Measurements from ENCODE around the gene MRPL48. TPM values are rescaled to one million over a fixed set of nuclear protein-coding genes. Genes with fewer than 3 reads are reported as not detected.
"Not testable (repeated sequence)": the region's sequence is repeated elsewhere in the genome, so short reads cannot be mapped to it uniquely, and the experiment has no call there.

The MRPL48 gene
- total RNA-seq (2014; rRNA removed; shearing (Covaris generic); ENCODE audit: low replicate concordance), result 27.5 and 44.3 TPM in 2 replicates

- peak; percentile 92 for DNase-seq (ENCODE audit: low read depth)
- in situ Hi-C loops (cut with HindIII; ENCODE audit: low pct_unique_long_range_greater_than_20kb, low sequenced_read_pairs), result no loop called here
These were observed at the start of gene MRPL48 for GRCh38 chr11:73787643-73788558. Gene MRPL48 (plus strand): TSS chr11:73787874. CDS start chr11:73787972, 98 bp downstream.

GRCh38 chr11:73743045-73743444, 44.6 kb upstream of the MRPL48 start:
- DNase-seq (ENCODE audit: low read depth), result no peak
- in situ Hi-C loops (cut with HindIII; ENCODE audit: low pct_unique_long_range_greater_than_20kb, low sequenced_read_pairs), result no loop called here

- in situ Hi-C loops (cut with HindIII; ENCODE audit: low pct_unique_long_range_greater_than_20kb, low sequenced_read_pairs), result no loop called here
- no peak for DNase-seq (ENCODE audit: low read depth)
These were observed 41.0 kb upstream of the MRPL48 start for GRCh38 chr11:73746701-73747100.

GRCh38 chr11:73747762-73748161, 39.9 kb upstream of the MRPL48 start:
- DNase-seq (ENCODE audit: low read depth), result no peak
- in situ Hi-C loops (cut with HindIII; ENCODE audit: low pct_unique_long_range_greater_than_20kb, low sequenced_read_pairs), result no loop called here

- in situ Hi-C loops (cut with HindIII; ENCODE audit: low pct_unique_long_range_greater_than_20kb, low sequenced_read_pairs), result no loop called here
These were observed 39.4 kb upstream of the MRPL48 start for GRCh38 chr11:73748300-73748699.

GRCh38 chr11:73749118-73749517, 38.6 kb upstream of the MRPL48 start:
- in situ Hi-C loops (cut with HindIII; ENCODE audit: low pct_unique_long_range_greater_than_20kb, low sequenced_read_pairs), result no loop called here
- DNase-seq (ENCODE audit: low read depth), result no peak

More at GRCh38 chr11:73748300-73748699, 39.4 kb upstream of the MRPL48 start:
- DNase-seq (ENCODE audit: low read depth), result no peak

- in situ Hi-C loops (cut with HindIII; ENCODE audit: low pct_unique_long_range_greater_than_20kb, low sequenced_read_pairs), result no loop called here
- peak; percentile 2 for DNase-seq (ENCODE audit: low read depth)
These were observed 37.4 kb upstream of the MRPL48 start for GRCh38 chr11:73750228-73750627.

GRCh38 chr11:73750862-73751261, 36.8 kb upstream of the MRPL48 start:
- in situ Hi-C loops (cut with HindIII; ENCODE audit: low pct_unique_long_range_greater_than_20kb, low sequenced_read_pairs); DNase-seq (ENCODE audit: low read depth): not testable (repeated sequence)

GRCh38 chr11:73752216-73752867, 35.3 kb upstream of the MRPL48 start:
- in situ Hi-C loops (cut with HindIII; ENCODE audit: low pct_unique_long_range_greater_than_20kb, low sequenced_read_pairs), result no loop called here
- DNase-seq (ENCODE audit: low read depth), result no peak

- DNase-seq (ENCODE audit: low read depth), result no peak
These were observed 34.8 kb upstream of the MRPL48 start for GRCh38 chr11:73752903-73753302.

GRCh38 chr11:73753938-73754337, 33.7 kb upstream of the MRPL48 start:
- in situ Hi-C loops (cut with HindIII; ENCODE audit: low pct_unique_long_range_greater_than_20kb, low sequenced_read_pairs), result no loop called here

More at GRCh38 chr11:73752903-73753302, 34.8 kb upstream of the MRPL48 start:
- in situ Hi-C loops (cut with HindIII; ENCODE audit: low pct_unique_long_range_greater_than_20kb, low sequenced_read_pairs), result no loop called here

GRCh38 chr11:73755670-73756069, 32.0 kb upstream of the MRPL48 start:
- no peak for DNase-seq (ENCODE audit: low read depth)
- in situ Hi-C loops (cut with HindIII; ENCODE audit: low pct_unique_long_range_greater_than_20kb, low sequenced_read_pairs), result no loop called here

More at GRCh38 chr11:73753938-73754337, 33.7 kb upstream of the MRPL48 start:
- no peak for DNase-seq (ENCODE audit: low read depth)

- DNase-seq (ENCODE audit: low read depth), result no peak
- in situ Hi-C loops (cut with HindIII; ENCODE audit: low pct_unique_long_range_greater_than_20kb, low sequenced_read_pairs), result no loop called here
These were observed 30.1 kb upstream of the MRPL48 start for GRCh38 chr11:73757598-73757997.

- in situ Hi-C loops (cut with HindIII; ENCODE audit: low pct_unique_long_range_greater_than_20kb, low sequenced_read_pairs), result no loop called here
- no peak for DNase-seq (ENCODE audit: low read depth)
These were observed 29.2 kb upstream of the MRPL48 start for GRCh38 chr11:73758451-73758850.

- in situ Hi-C loops (cut with HindIII; ENCODE audit: low pct_unique_long_range_greater_than_20kb, low sequenced_read_pairs), result no loop called here
- DNase-seq (ENCODE audit: low read depth), result peak; percentile 25
These were observed 28.0 kb upstream of the MRPL48 start for GRCh38 chr11:73759610-73760134.

GRCh38 chr11:73760135-73760678, 27.5 kb upstream of the MRPL48 start:
- in situ Hi-C loops (cut with HindIII; ENCODE audit: low pct_unique_long_range_greater_than_20kb, low sequenced_read_pairs), result no loop called here
- DNase-seq (ENCODE audit: low read depth), result no peak

- peak; percentile 99 for DNase-seq (ENCODE audit: low read depth)
- in situ Hi-C loops (cut with HindIII; ENCODE audit: low pct_unique_long_range_greater_than_20kb, low sequenced_read_pairs), result no loop called here
These were observed 26.8 kb upstream of the MRPL48 start, which contains the start of gene RAB6A for GRCh38 chr11:73760679-73761402. Gene RAB6A (minus strand): TSS chr11:73761074. CDS start chr11:73760635, 439 bp downstream.

- DNase-seq (ENCODE audit: low read depth), result no peak
- in situ Hi-C loops (cut with HindIII; ENCODE audit: low pct_unique_long_range_greater_than_20kb, low sequenced_read_pairs), result no loop called here
These were observed 26.2 kb upstream of the MRPL48 start for GRCh38 chr11:73761403-73761945.
